ENCODE results near the gene CTNNA3. TPM values are rescaled to one million over a fixed set of nuclear protein-coding genes. Genes with fewer than 3 reads are reported as not detected.

Gene CTNNA3
- polyA plus RNA-seq, 1 donor from 2014 or later: 0.14 TPM

GRCh38 chr10:66350622-66351399 lies 1345.2 kb downstream of the CTNNA3 start:
- H3K36me3 ChIP-seq (ENCODE audit: insufficient read depth, low read length): no peaks in the 10 kb centered on the region
- H3K9me2 ChIP-seq (ENCODE audit: insufficient read depth, low read length): no peaks in the 10 kb centered on the region
- H3K79me2 ChIP-seq (replicated peaks; ENCODE audit: insufficient read depth, low read length): no peaks in the 10 kb centered on the region
- TF ChIP-seq POLR2AphosphoS5 (IDR thresholded peaks at IDR 0.05): no peak
- TF ChIP-seq SMC3 (conservative IDR thresholded peaks at IDR 0.05; ENCODE audit: poor library complexity): no peak
- no peak for TF ChIP-seq EP300 (conservative IDR thresholded peaks at IDR 0.05; ENCODE audit: poor library complexity, severe bottlenecking)
- no peak for TF ChIP-seq RAD21 (conservative IDR thresholded peaks at IDR 0.05)
- TF ChIP-seq CTCF (IDR thresholded peaks at IDR 0.05; ENCODE audit: poor library complexity, severe bottlenecking): no peak
- TF ChIP-seq MXI1 (conservative IDR thresholded peaks at IDR 0.05; ENCODE audit: poor library complexity, severe bottlenecking): no peak
- no peak for TF ChIP-seq REST (IDR thresholded peaks at IDR 0.05; ENCODE audit: borderline replicate concordance)
- TF ChIP-seq EZH2 (IDR thresholded peaks at IDR 0.05; ENCODE audit: borderline replicate concordance, insufficient read depth, low read length, poor library complexity, severe bottlenecking): no peak
- no peak for TF ChIP-seq TAF1 (IDR thresholded peaks at IDR 0.05; ENCODE audit: low read depth)
- no peaks in the 10 kb centered on the region for H3K9me3 ChIP-seq (ENCODE audit: low read length)
- H3K27ac ChIP-seq (ENCODE audit: low read length): no peak overlapping the region
- H4K20me1 ChIP-seq (ENCODE audit: insufficient read depth): no peaks in the 10 kb centered on the region
- H3K4me2 ChIP-seq (ENCODE audit: low read length): no peak overlapping the region
- H3F3A ChIP-seq (ENCODE audit: insufficient read depth, low read length, poor library complexity, severe bottlenecking): no peaks in the 10 kb centered on the region
- no peak overlapping the region for H3K9ac ChIP-seq (ENCODE audit: low read length)
- no peak overlapping the region for H3K4me3 ChIP-seq (ENCODE audit: low read length)
- no peak overlapping the region for H2AFZ ChIP-seq (ENCODE audit: low read depth, low read length)
- no peaks in the 10 kb centered on the region for H3K27me3 ChIP-seq (ENCODE audit: insufficient read depth, low read depth, low read length)

- Histone ChIP-seq H3K27ac (ENCODE audit: low read length) (no peak overlapping the region), H3K4me3 (ENCODE audit: low read length) (no peak overlapping the region), H3K9me2 (ENCODE audit: insufficient read depth, low read length) (no peaks in the 10 kb centered on the region), H3F3A (ENCODE audit: insufficient read depth, low read length, poor library complexity, severe bottlenecking) (no peaks in the 10 kb centered on the region), H3K4me2 (ENCODE audit: low read length) (no peak overlapping the region), H3K9me3 (ENCODE audit: low read length) (no peaks in the 10 kb centered on the region), H2AFZ (ENCODE audit: low read depth, low read length) (no peak overlapping the region), H3K27me3 (ENCODE audit: insufficient read depth, low read depth, low read length) (no peaks in the 10 kb centered on the region), H3K36me3 (ENCODE audit: insufficient read depth, low read length) (no peaks in the 10 kb centered on the region), H3K79me2 (replicated peaks; ENCODE audit: insufficient read depth, low read length) (no peaks in the 10 kb centered on the region), H3K9ac (ENCODE audit: low read length) (no peak overlapping the region), H4K20me1 (ENCODE audit: insufficient read depth) (no peaks in the 10 kb centered on the region)
- TF ChIP-seq SMC3 (conservative IDR thresholded peaks at IDR 0.05; ENCODE audit: poor library complexity): no peak
- TF ChIP-seq EP300 (conservative IDR thresholded peaks at IDR 0.05; ENCODE audit: poor library complexity, severe bottlenecking): no peak
- TF ChIP-seq EZH2 (IDR thresholded peaks at IDR 0.05; ENCODE audit: borderline replicate concordance, insufficient read depth, low read length, poor library complexity, severe bottlenecking): no peak
- no peak for TF ChIP-seq POLR2AphosphoS5 (IDR thresholded peaks at IDR 0.05)
- no peak for TF ChIP-seq REST (IDR thresholded peaks at IDR 0.05; ENCODE audit: borderline replicate concordance)
- TF ChIP-seq CTCF (IDR thresholded peaks at IDR 0.05; ENCODE audit: poor library complexity, severe bottlenecking): no peak
- TF ChIP-seq TAF1 (IDR thresholded peaks at IDR 0.05; ENCODE audit: low read depth): no peak
Measured at GRCh38 chr10:66349726-66350125, 1346.3 kb downstream of the CTNNA3 start.
